Measurements from ENCODE around the gene MELTF.

Gene MELTF

DNA sequence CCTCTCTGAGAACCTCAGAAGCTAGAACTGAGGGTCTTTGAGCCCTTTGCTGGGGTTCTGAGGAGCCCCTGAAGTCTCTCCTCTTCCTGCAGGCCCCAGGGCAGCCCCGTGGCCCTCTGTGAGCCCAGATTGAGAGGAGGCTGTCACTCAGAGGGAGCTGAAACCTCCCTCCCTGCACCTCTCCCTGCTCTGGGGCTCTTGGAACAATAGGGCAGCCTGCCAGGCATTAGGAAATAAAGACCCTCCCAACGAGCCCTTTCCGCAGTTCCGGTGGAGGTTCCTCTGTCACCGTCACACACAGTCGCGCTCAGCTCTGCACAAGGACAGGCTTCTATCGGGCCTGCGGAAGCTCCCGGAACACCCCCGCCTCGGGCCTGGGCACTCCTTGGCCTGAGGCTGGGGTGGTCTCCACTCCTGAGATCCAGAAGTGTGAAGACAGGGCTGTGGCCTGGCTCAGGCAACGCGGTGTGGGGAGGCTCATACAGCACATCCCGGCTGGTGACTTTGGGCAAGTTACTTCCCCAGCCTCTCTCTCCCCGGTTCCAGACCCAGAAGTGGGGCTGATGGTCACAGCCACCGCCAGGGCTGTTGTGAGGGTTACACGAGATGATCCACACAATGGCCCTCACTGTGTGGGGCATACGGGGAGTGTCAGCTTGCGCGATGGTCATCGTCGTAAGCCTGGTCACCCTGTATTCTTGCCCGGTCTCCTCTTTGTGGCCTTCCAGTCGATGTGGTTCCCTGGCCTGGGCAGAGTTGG is 17.7 kb downstream of the MELTF start:
- intact Hi-C loops (cut with DNase I) = no loop called here
- DNase-seq = peak in 3 of 10 donors; percentile 58 to 69 (median 65)

GRCh38 chr3:197010556-197011351 is 18.9 kb downstream of the MELTF start:
- peak in 3 of 10 donors; percentile 62 to 72 (median 72) for DNase-seq
- intact Hi-C loops (cut with DNase I) = no loop called here

- DNase-seq = peak in 2 of 10 donors; percentile 54 to 65
- intact Hi-C loops (cut with DNase I) = no loop called here
These were observed 20.0 kb downstream of the MELTF start for GRCh38 chr3:197009532-197010019.

GRCh38 chr3:197008436-197009209 is 21.0 kb downstream of the MELTF start:
- intact Hi-C loops (cut with DNase I) = no loop called here
- DNase-seq = peak in 3 of 10 donors; percentile 41 to 76 (median 63)

DNA sequence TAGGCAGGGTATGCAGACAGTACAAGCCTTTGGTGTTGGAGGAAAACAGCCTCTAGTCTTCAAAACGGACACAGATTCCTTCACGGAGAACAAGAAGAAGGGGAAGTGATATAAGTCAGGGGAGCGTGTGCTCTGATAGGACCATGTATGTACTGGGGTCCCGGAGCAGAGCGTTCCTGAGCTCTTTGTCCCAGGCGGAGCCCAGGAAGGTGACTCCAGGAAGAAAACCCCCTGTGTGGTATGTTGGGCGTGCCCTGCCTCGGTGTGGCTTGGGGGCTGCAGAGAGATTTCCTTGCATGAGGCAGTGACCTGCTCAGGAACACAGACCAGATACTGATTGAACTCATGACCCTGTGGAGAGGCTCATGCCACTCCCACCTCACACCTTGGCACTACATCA is 21.7 kb downstream of the MELTF start:
- peak in 3 of 10 donors; percentile 31 to 56 (median 44) for DNase-seq
- intact Hi-C loops (cut with DNase I) = no loop called here

DNA sequence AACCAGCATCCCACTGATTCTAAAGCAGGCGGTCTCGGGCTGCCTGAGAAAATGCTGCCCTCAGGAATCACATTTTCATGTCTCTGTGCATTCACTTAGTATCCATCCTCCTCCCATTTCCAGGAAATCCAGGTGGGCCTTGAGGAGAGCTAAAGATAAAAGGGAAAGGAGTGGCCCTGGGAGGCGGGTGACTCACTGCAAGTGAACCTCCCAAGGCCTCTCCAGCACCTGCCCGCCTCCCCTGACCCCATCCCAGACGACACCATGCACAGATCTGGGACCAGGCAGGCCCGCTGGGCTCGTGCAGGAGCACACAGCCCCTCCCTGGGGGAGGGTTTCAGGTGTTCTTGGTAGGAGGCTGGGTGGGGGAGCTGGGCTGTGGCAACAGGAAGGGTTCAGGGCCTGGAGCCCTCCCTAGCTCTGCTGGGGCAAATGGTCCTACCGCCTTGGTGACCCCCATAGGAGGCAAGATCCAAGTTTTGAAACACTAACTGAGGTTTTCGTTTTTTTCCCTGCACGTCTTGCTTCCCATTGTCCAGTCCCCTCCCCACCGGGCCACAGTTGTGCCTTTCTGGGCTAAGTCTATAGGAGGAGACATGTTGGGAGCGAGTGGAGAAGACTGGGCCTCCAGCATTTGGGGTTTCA is 22.2 kb downstream of the MELTF start:
- peak in 3 of 10 donors; percentile 45 to 57 (median 51) for DNase-seq
- intact Hi-C loops (cut with DNase I) = no loop called here

- peak in 2 of 10 donors; percentile 6 to 16 for DNase-seq
- intact Hi-C loops (cut with DNase I) = no loop called here
These were observed 22.8 kb downstream of the MELTF start for GRCh38 chr3:197006860-197007259.

DNA sequence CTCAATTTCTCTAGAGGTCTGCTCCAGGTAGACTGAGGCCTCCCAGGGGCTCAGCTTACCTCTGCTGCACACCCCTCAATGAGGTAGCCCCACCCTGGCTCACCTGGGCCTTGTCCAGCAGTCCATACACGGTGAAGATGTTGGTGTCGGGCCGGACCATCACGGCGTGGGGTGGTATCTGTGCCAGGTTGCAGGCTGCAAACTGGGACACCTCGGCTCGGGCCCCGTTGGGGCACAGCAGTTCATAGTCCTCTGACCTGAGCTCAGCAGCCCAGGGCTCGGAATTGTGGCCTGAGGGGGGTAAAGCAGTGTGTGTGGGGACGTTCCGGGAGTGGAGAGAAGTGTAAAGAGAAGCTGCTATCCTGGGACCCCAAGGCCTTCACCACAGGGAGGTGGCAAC is 23.2 kb downstream of the MELTF start:
- DNase-seq = peak in 4 of 10 donors; percentile 5 to 83 (median 61)
- intact Hi-C loops (cut with DNase I) = no loop called here

GRCh38 chr3:197003461-197004385 is 25.9 kb downstream of the MELTF start:
- peak in 6 of 10 donors; percentile 30 to 86 (median 70) for DNase-seq
- intact Hi-C loops (cut with DNase I) = loop anchor here (2.0 kb wide), 1 partner anchor 183 kb away; no protein-coding TSS in a partner anchor

DNA sequence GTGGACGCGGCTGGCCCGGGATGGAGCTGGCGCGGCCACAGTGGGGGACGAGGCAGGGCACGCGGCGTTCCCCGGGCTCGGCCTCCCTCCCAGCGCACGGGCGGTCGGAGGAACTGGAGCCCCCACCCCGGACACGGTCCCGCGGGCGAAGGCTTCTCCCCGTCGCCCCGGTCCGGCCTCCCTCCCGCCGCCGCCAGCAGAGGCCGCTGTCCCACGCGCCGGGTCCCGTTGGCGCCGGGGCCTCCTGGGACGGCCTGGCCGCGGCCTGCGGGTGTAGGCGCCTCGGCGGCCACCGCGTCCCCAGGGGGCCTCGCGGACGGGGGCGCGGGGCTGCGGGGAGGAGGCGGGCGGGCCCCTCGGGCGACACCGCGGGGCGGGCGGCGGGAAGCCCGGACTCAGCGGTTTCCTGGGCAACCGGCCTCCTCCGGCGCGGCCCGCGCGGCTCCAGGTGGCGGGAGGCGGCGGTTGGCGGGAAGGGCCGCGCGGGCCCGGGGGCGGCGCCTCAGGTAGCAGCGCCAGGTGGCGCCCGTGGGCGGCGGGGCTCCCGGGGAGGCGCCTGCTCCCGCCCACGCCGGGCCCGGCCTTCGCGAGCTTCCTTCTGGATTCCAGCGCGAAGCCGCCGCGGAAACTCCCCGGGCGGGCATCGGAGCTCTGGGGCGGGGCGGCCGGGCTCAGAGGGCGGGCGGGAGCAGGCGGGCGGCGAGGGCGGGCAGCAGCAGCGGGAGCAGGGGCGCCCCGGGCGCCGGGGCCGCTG is 26.7 kb downstream of the MELTF start:
- intact Hi-C loops (cut with DNase I) = loop anchor here (2.0 kb wide), 1 partner anchor 184 kb away; no protein-coding TSS in a partner anchor
- DNase-seq = peak; percentile 45 to 96 (median 66)

DNA sequence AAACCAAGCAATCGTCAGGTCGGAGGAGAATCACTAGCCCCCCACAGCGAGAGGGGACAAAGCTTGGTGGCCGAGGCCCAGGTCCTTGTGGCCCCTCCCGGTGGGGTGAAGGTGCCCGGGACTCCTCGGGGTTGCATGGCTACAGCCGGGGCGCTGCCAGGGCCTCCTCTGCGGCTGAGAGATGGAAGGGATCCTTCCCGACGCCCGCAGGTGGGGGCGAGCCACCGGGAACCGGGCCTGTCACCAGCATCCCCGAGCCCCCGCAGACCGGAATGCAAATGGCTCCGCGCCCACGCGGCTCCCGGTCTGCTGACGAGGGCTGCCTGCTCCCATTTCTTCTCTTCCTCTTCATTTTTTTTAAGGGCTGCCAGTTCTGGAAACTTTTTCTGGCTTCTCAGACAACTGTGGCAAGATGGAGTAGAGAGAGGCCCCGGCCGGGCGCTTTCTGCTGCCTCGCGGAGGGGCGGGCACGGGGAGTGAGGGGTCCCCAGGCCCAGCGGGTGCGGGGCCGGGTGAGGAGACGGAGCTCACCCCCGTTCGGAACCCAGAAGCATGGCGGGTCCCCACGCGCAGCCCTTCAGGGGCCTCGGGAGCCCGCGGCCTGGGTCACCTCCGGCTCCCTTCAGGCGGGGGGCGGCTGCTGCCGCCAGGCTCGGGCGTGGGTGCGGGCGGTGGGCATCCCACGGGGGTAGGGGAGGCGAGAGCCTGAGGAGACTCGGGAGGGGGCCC is 27.5 kb downstream of the MELTF start:
- peak; percentile 32 to 94 (median 64) for DNase-seq
- intact Hi-C loops (cut with DNase I) = loop anchor here (2.0 kb wide), 1 partner anchor 185 kb away; no protein-coding TSS in a partner anchor

DNA sequence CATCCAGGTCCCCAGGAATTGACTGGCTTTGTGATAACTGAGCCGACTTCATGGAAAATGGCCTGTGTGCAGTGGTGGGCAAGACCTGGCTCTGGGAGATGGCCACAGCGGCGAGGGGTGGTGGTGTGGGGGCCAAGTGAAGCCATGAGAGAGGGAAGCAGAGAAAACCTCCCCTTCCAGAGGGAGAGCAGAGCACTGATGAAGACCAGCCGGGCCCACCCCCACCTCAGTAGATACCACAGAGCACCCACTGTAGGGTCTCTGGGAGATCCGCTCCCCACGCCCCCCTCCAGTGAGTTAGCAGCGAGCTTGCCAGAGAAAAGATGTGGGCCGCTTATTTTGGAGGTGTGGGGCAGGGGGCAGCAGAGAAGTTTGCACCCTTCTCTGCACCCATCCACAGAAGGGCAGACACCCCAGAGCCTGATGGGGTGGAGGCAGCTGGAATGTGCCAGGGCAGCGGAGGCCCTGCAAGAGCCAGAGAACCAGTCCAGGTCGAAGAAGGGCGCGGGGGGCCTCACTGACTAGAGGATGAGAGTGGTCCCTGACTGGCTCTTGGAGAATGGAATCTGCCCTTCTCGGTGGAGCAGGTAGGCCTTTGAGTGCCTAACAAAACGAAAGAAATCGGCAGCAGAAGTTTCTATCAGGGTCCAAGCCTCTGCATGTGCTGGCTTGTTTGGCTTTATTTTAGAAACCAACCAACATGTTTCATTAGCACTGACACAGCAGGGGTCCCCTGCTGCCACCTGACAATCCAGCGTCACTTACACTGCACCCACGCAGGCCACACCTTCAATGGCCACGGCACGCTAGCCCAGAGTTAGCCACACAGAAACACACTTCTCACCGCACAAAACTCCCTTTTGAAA is 28.3 kb downstream of the MELTF start:
- peak in 4 of 10 donors; percentile 7 to 73 (median 60) for DNase-seq
- intact Hi-C loops (cut with DNase I) = no loop called here

GRCh38 chr3:197000211-197000610 is 29.4 kb downstream of the MELTF start:
- DNase-seq = peak in 4 of 10 donors; percentile 1 to 14 (median 10)

DNA sequence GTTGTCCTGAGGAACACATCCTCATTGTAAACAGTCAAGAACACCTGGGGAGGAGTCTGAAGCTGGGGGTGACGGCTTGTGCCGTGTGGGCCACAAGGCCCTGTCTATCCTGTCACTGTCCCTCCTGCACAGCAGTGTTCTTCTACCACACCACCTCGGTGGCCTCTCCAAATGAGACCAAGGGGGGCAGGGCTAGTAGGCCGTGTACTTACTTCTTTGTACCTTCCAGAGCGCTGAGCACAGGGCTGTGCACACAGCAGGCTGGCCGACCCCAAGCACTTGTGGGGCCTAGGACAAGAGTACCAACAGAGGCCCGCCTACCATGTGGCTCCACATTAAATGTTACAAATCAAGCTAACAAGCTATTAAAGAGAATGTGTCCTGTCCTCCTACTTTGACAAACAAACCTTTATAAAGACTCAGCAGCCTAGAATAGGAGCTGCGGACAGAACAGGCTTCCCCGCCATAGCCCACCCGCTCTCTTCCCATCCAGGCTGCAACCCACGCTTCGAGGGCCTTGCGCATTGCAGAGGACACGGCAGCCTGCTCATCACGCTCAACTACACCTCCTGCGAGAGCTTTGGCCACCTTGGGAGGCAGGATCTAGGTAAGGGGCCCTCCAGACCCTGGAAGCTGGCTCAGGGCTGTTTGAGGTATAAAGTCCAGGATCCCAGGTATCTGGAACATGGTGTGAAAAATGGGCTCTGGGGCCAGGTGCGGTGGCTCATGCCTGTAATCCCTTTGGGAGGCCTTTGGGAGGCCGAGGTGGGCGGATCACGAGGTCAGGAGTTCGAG is 30.5 kb downstream of the MELTF start:
- peak in 4 of 10 donors; percentile 5 to 64 (median 48) for DNase-seq

More at GRCh38 chr3:197000211-197000610, 29.4 kb downstream of the MELTF start:
- intact Hi-C loops (cut with DNase I) = no loop called here

GRCh38 chr3:196997311-196997710 is 32.3 kb downstream of the MELTF start:
- DNase-seq = peak in 4 of 10 donors; percentile 6 to 69 (median 54)
- intact Hi-C loops (cut with DNase I) = no loop called here

More for the DNA sequence above, 30.5 kb downstream of the MELTF start:
- intact Hi-C loops (cut with DNase I) = no loop called here

All from posterior cingulate gyrus (tissue), 11 donors.